ENCODE results near the gene BNIP5.
"Not testable (repeated sequence)": the region's sequence is repeated elsewhere in the genome, so short reads cannot be mapped to it uniquely, and the experiment has no call there.

Gene BNIP5

GRCh38 chr6:36368921-36369865 is 32.5 kb upstream of the BNIP5 start:
- Histone ChIP-seq H3K36me3 (ENCODE audit: control insufficient read depth, insufficient read depth, low read length) (no peaks in the 10 kb centered on the region), H3K79me2 (no peaks in the 10 kb centered on the region), H3K27me3 (ENCODE audit: control insufficient read depth, insufficient read depth, low read length) (no peaks in the 10 kb centered on the region), H3K4me2 (ENCODE audit: low read length) (no peak overlapping the region), H3K4me3 (ENCODE audit: low read depth, low read length) (no peak overlapping the region), H3K9ac (no peak overlapping the region), H3K4me1 (no peaks in the 10 kb centered on the region), H2AFZ (no peak overlapping the region), H3K9me3 (ENCODE audit: control insufficient read depth, low read length) (no peaks in the 10 kb centered on the region), H3K27ac (no peak overlapping the region)
- TF ChIP-seq CTCF (IDR thresholded peaks at IDR 0.05): no peak

- no peak overlapping the region for H2AFZ ChIP-seq
- no peak overlapping the region for H3K4me2 ChIP-seq (ENCODE audit: low read length)
- H3K27ac ChIP-seq: no peak overlapping the region
- no peak overlapping the region for H3K4me3 ChIP-seq (ENCODE audit: low read depth, low read length)
- H3K9ac ChIP-seq: no peak overlapping the region
- H3K9me3 ChIP-seq (ENCODE audit: control insufficient read depth, low read length): no peaks in the 10 kb centered on the region
- H3K79me2 ChIP-seq: no peaks in the 10 kb centered on the region
- H3K27me3 ChIP-seq (ENCODE audit: control insufficient read depth, insufficient read depth, low read length): no peaks in the 10 kb centered on the region
- H3K4me1 ChIP-seq: no peaks in the 10 kb centered on the region
- no peaks in the 10 kb centered on the region for H3K36me3 ChIP-seq (ENCODE audit: control insufficient read depth, insufficient read depth, low read length)
- no peak for TF ChIP-seq CTCF (IDR thresholded peaks at IDR 0.05)
Observed at GRCh38 chr6:36368421-36368820, 31.7 kb upstream of the BNIP5 start.

GRCh38 chr6:36367743-36368142 is 31.1 kb upstream of the BNIP5 start:
- TF ChIP-seq CTCF (IDR thresholded peaks at IDR 0.05): no peak
- Histone ChIP-seq H3K79me2 (no peaks in the 10 kb centered on the region), H2AFZ (no peak overlapping the region), H3K36me3 (ENCODE audit: control insufficient read depth, insufficient read depth, low read length) (no peaks in the 10 kb centered on the region), H3K4me2 (ENCODE audit: low read length) (no peak overlapping the region), H3K4me3 (ENCODE audit: low read depth, low read length) (no peak overlapping the region), H3K27ac (no peak overlapping the region), H3K9me3 (ENCODE audit: control insufficient read depth, low read length) (no peaks in the 10 kb centered on the region), H3K27me3 (ENCODE audit: control insufficient read depth, insufficient read depth, low read length) (no peaks in the 10 kb centered on the region), H3K9ac (no peak overlapping the region), H3K4me1 (no peaks in the 10 kb centered on the region)

GRCh38 chr6:36364669-36365479 is 28.2 kb upstream of the BNIP5 start:
- Histone ChIP-seq H3K27ac (no peak overlapping the region), H3K9me3 (ENCODE audit: control insufficient read depth, low read length) (no peaks in the 10 kb centered on the region), H3K4me2 (ENCODE audit: low read length) (no peak overlapping the region), H3K9ac (no peak overlapping the region), H3K36me3 (ENCODE audit: control insufficient read depth, insufficient read depth, low read length) (no peaks in the 10 kb centered on the region), H3K4me3 (ENCODE audit: low read depth, low read length) (no peak overlapping the region), H2AFZ (no peak overlapping the region), H3K27me3 (ENCODE audit: control insufficient read depth, insufficient read depth, low read length) (no peaks in the 10 kb centered on the region), H3K4me1 (no peaks in the 10 kb centered on the region), H3K79me2 (no peaks in the 10 kb centered on the region)
- no peak for TF ChIP-seq CTCF (IDR thresholded peaks at IDR 0.05)

GRCh38 chr6:36364061-36364635 is 27.5 kb upstream of the BNIP5 start:
- not testable (repeated sequence) for H3K27ac ChIP-seq; H3K4me2 ChIP-seq (ENCODE audit: low read length); H2AFZ ChIP-seq; H3K4me1 ChIP-seq; H3K9ac ChIP-seq; H3K36me3 ChIP-seq (ENCODE audit: control insufficient read depth, insufficient read depth, low read length); H3K4me3 ChIP-seq (ENCODE audit: low read depth, low read length); H3K27me3 ChIP-seq (ENCODE audit: control insufficient read depth, insufficient read depth, low read length); H3K9me3 ChIP-seq (ENCODE audit: control insufficient read depth, low read length); H3K79me2 ChIP-seq

GRCh38 chr6:36363371-36363752 is 26.7 kb upstream of the BNIP5 start:
- not testable (repeated sequence) for H2AFZ ChIP-seq; H3K27me3 ChIP-seq (ENCODE audit: control insufficient read depth, insufficient read depth, low read length); H3K27ac ChIP-seq; H3K4me3 ChIP-seq (ENCODE audit: low read depth, low read length); H3K36me3 ChIP-seq (ENCODE audit: control insufficient read depth, insufficient read depth, low read length); H3K9ac ChIP-seq; H3K4me1 ChIP-seq; H3K4me2 ChIP-seq (ENCODE audit: low read length); H3K79me2 ChIP-seq; H3K9me3 ChIP-seq (ENCODE audit: control insufficient read depth, low read length)

Measured in parathyroid adenoma (tissue), 2 donors.